Measurements from ENCODE around the gene COL12A1. TPM values are rescaled to one million over a fixed set of nuclear protein-coding genes. Genes with fewer than 3 reads are reported as not detected.

COL12A1 gene
- total and polyA plus RNA-seq, 2 donors (not counting 3 experiments of a cell fraction or from before 2014, with no cell fraction given) = 48.5 to 89.1 TPM

DNA sequence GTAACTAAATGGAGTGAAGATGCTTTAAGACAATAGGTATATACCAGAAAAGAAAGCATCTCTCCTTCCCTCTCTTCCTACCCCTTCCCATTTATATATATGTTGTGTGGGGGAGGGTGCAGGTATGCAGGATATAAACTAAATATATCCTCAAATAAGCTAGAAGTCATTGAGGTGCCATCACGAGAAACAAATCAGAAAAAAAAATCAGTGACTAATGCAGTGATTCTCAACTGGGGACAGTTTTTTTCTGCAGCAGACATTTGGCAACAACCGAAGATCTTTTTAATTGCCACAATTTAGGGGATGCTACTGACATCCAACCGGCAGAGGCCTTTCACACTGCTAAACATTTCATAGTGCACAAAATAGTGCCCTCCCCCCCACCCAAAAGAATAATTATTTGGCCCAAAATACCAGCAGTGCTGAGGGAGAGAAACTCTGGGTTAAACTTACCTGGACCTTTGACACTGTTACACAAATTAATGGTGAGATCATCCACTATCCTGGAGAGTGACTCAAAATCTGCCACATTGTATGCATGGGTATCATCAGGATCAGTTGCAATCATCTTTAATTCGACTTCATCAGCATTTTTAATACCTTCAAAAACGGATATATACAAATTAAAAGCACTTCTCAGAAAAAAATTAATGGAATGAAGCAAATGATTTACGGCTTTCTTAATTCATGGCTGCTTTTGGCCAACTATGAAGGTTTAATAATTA is 55.0 kb downstream of the COL12A1 start:
- no peaks in the 10 kb centered on the region for H4K20me1 ChIP-seq (replicated peaks; ENCODE audit: control insufficient read depth, extremely low read depth, insufficient read depth, low read length)
- FAIRE-seq (no peak), DNase-seq (ENCODE audit: low read depth, low spot score) (no peak)
- H3K36me3 ChIP-seq (ENCODE audit: control insufficient read depth in 2 of 2, extremely low read depth in 1 of 2, insufficient read depth in 2 of 2, low read length in 2 of 2) = no peaks in the 10 kb centered on the region
- no TSS peak for BruUV-seq (replicated peaks)
- H3K4me2 ChIP-seq (ENCODE audit: insufficient read depth, low read length) = no peak overlapping the region
- no peaks in the 10 kb centered on the region for H3K27me3 ChIP-seq (ENCODE audit: control insufficient read depth in 2 of 2, insufficient read depth in 2 of 2, low read length in 2 of 2)
- no peak for TF ChIP-seq JUN (IDR thresholded peaks at IDR 0.05; ENCODE audit: borderline replicate concordance, insufficient read depth, insufficient read length, low read depth)
- no peaks in the 10 kb centered on the region for H3K9me3 ChIP-seq (replicated peaks; ENCODE audit: control insufficient read depth, insufficient read depth, low read length)
- CTCF ChIA-PET = interaction anchor here (2.9 kb wide), 1 partner anchor 12 kb away, joined by 6 read pairs; no protein-coding TSS in a partner anchor
- no peaks in the 10 kb centered on the region for H3K79me2 ChIP-seq (ENCODE audit: control insufficient read depth, insufficient read depth, low read length)
- intact Hi-C loops (cut with micrococcal nuclease) = no loop called here
- H3K4me1 ChIP-seq (ENCODE audit: control insufficient read depth, extremely low read depth, insufficient read depth, low read length) = peaks cover 5% of the 10 kb centered on the region
- H3K9me1 ChIP-seq (replicated peaks; ENCODE audit: control insufficient read depth, extremely low read depth, insufficient read depth, low read length) = no peaks in the 10 kb centered on the region
- H2AFZ ChIP-seq (ENCODE audit: low read depth, low read length) = no peak overlapping the region
- POLR2A ChIA-PET = no interaction called here
- dilution Hi-C loops (cut with MboI; ENCODE audit: extremely low pct_ligation_motif_present, low sequenced_read_pairs) = no loop called here
- H3K27ac ChIP-seq (ENCODE audit: insufficient read depth, low read depth, low read length) = no peak overlapping the region
- no peak overlapping the region for H3K4me3 ChIP-seq (replicated peaks in 1 of 3; ENCODE audit: insufficient read depth in 1 of 3, low read depth in 1 of 3, low read length in 3 of 3)
- no peak overlapping the region for H3K9ac ChIP-seq (replicated peaks; ENCODE audit: extremely low read depth, insufficient read depth, low read length)

GRCh38 chr6:75149696-75150095 is 56.2 kb downstream of the COL12A1 start:
- DNase-seq (ENCODE audit: low read depth, low spot score) (no peak), FAIRE-seq (no peak)
- no peaks in the 10 kb centered on the region for H3K27me3 ChIP-seq (ENCODE audit: control insufficient read depth in 2 of 2, insufficient read depth in 2 of 2, low read length in 2 of 2)
- H3K4me1 ChIP-seq (ENCODE audit: control insufficient read depth, extremely low read depth, insufficient read depth, low read length) = no peaks in the 10 kb centered on the region
- H3K4me3 ChIP-seq (replicated peaks in 1 of 3; ENCODE audit: insufficient read depth in 1 of 3, low read depth in 1 of 3, low read length in 3 of 3) = no peak overlapping the region
- no peaks in the 10 kb centered on the region for H3K9me1 ChIP-seq (replicated peaks; ENCODE audit: control insufficient read depth, extremely low read depth, insufficient read depth, low read length)
- BruUV-seq (replicated peaks) = no TSS peak
- H3K79me2 ChIP-seq (ENCODE audit: control insufficient read depth, insufficient read depth, low read length) = no peaks in the 10 kb centered on the region
- no peak overlapping the region for H2AFZ ChIP-seq (ENCODE audit: low read depth, low read length)
- H3K27ac ChIP-seq (ENCODE audit: insufficient read depth, low read depth, low read length) = no peak overlapping the region
- ChIA-PET CTCF (interaction anchor here (1.3 to 2.9 kb wide), 2 partner anchors 11 to 68 kb away, joined by 3 to 6 read pairs; no protein-coding TSS in a partner anchor), POLR2A (no interaction called here)
- intact Hi-C loops (cut with micrococcal nuclease) = no loop called here
- H4K20me1 ChIP-seq (replicated peaks; ENCODE audit: control insufficient read depth, extremely low read depth, insufficient read depth, low read length) = no peaks in the 10 kb centered on the region
- no peaks in the 10 kb centered on the region for H3K9me3 ChIP-seq (replicated peaks; ENCODE audit: control insufficient read depth, insufficient read depth, low read length)
- no peaks in the 10 kb centered on the region for H3K36me3 ChIP-seq (ENCODE audit: control insufficient read depth in 2 of 2, extremely low read depth in 1 of 2, insufficient read depth in 2 of 2, low read length in 2 of 2)
- TF ChIP-seq, protein P1, sequence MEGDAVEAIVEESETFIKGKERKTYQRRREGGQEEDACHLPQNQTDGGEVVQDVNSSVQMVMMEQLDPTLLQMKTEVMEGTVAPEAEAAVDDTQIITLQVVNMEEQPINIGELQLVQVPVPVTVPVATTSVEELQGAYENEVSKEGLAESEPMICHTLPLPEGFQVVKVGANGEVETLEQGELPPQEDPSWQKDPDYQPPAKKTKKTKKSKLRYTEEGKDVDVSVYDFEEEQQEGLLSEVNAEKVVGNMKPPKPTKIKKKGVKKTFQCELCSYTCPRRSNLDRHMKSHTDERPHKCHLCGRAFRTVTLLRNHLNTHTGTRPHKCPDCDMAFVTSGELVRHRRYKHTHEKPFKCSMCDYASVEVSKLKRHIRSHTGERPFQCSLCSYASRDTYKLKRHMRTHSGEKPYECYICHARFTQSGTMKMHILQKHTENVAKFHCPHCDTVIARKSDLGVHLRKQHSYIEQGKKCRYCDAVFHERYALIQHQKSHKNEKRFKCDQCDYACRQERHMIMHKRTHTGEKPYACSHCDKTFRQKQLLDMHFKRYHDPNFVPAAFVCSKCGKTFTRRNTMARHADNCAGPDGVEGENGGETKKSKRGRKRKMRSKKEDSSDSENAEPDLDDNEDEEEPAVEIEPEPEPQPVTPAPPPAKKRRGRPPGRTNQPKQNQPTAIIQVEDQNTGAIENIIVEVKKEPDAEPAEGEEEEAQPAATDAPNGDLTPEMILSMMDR (IDR thresholded peaks at IDR 0.05; ENCODE audit: extremely low read depth in 1 of 2, insufficient read depth in 1 of 2, low read depth in 1 of 2, low read length in 2 of 2) = no peak
- no peak for TF ChIP-seq JUN (IDR thresholded peaks at IDR 0.05; ENCODE audit: borderline replicate concordance, insufficient read depth, insufficient read length, low read depth)
- TF ChIP-seq GATA2 (IDR thresholded peaks at IDR 0.05; ENCODE audit: insufficient read depth, insufficient read length, low read depth, low read length) = no peak
- no peak for TF ChIP-seq FOS (IDR thresholded peaks at IDR 0.05; ENCODE audit: borderline replicate concordance, insufficient read depth, low read length)
- TF ChIP-seq EZH2 (IDR thresholded peaks at IDR 0.05; ENCODE audit: borderline replicate concordance, low read depth, low read length, severe bottlenecking) = no peak
- TF ChIP-seq MYC (IDR thresholded peaks at IDR 0.05; ENCODE audit: low read depth, low read length) = no peak
- no peak for TF ChIP-seq POLR2AphosphoS5 (IDR thresholded peaks at IDR 0.05; ENCODE audit: insufficient read depth, low read depth, low read length)
- TF ChIP-seq, protein P2, sequence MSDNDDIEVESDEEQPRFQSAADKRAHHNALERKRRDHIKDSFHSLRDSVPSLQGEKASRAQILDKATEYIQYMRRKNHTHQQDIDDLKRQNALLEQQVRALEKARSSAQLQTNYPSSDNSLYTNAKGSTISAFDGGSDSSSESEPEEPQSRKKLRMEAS (IDR thresholded peaks at IDR 0.05; ENCODE audit: insufficient read depth, insufficient read length) = no peak
- TF ChIP-seq POLR2A (IDR thresholded peaks at IDR 0.05; ENCODE audit: low read depth, low read length) = no peak
- no peak overlapping the region for H3K4me2 ChIP-seq (ENCODE audit: insufficient read depth, low read length)
- no peak overlapping the region for H3K9ac ChIP-seq (replicated peaks; ENCODE audit: extremely low read depth, insufficient read depth, low read length)
- dilution Hi-C loops (cut with MboI; ENCODE audit: extremely low pct_ligation_motif_present, low sequenced_read_pairs) = no loop called here

Data from endothelial cell of umbilical vein (primary cell).